ENCODE measurements around the gene MAGI2. TPM values are rescaled to one million over a fixed set of nuclear protein-coding genes. Genes with fewer than 3 reads are reported as not detected.

The MAGI2 gene
- polyA plus RNA-seq, 3 donors, result 35.4 to 39.1 (median 36.4) TPM

GRCh38 chr7:78842068-78842467, 611.4 kb downstream of the MAGI2 start:
- DNase-seq (ENCODE audit: low read depth in 3 of 3, low spot score in 2 of 3), result no peak

GRCh38 chr7:78835897-78836296, 617.6 kb downstream of the MAGI2 start:
- DNase-seq (ENCODE audit: low read depth in 3 of 3, low spot score in 2 of 3), result no peak

- DNase-seq (ENCODE audit: low read depth in 3 of 3, low spot score in 2 of 3), result no peak
Observed at GRCh38 chr7:78828317-78828716, 625.1 kb downstream of the MAGI2 start.

- no peak for DNase-seq (ENCODE audit: low read depth in 3 of 3, low spot score in 2 of 3)
Observed at GRCh38 chr7:78803501-78804127, 649.9 kb downstream of the MAGI2 start.

- no peak for DNase-seq (ENCODE audit: low read depth in 3 of 3, low spot score in 2 of 3)
Observed at GRCh38 chr7:78794101-78794500, 659.4 kb downstream of the MAGI2 start.

- DNase-seq (ENCODE audit: low read depth in 3 of 3, low spot score in 2 of 3), result no peak
Observed at GRCh38 chr7:78792624-78793023, 660.8 kb downstream of the MAGI2 start.

- DNase-seq (ENCODE audit: low read depth in 3 of 3, low spot score in 2 of 3), result no peak
Observed at GRCh38 chr7:78792006-78792405, 661.5 kb downstream of the MAGI2 start.

- no peak for DNase-seq (ENCODE audit: low read depth in 3 of 3, low spot score in 2 of 3)
Observed at GRCh38 chr7:78788464-78788863, 665.0 kb downstream of the MAGI2 start.

- DNase-seq (ENCODE audit: low read depth in 3 of 3, low spot score in 2 of 3), result no peak
Observed at GRCh38 chr7:78787854-78788253, 665.6 kb downstream of the MAGI2 start.

- no peak for DNase-seq (ENCODE audit: low read depth in 3 of 3, low spot score in 2 of 3)
Observed at GRCh38 chr7:78786055-78786454, 667.4 kb downstream of the MAGI2 start.

GRCh38 chr7:78783179-78783962, 670.1 kb downstream of the MAGI2 start:
- no peak for DNase-seq (ENCODE audit: low read depth in 3 of 3, low spot score in 2 of 3)

- DNase-seq (ENCODE audit: low read depth in 3 of 3, low spot score in 2 of 3), result no peak
Observed at GRCh38 chr7:78780560-78780959, 672.9 kb downstream of the MAGI2 start.

- DNase-seq (ENCODE audit: low read depth in 3 of 3, low spot score in 2 of 3), result no peak
Observed at GRCh38 chr7:78779788-78780187, 673.7 kb downstream of the MAGI2 start.

GRCh38 chr7:78777829-78778228, 675.6 kb downstream of the MAGI2 start:
- DNase-seq (ENCODE audit: low read depth in 3 of 3, low spot score in 2 of 3), result no peak

- DNase-seq (ENCODE audit: low read depth in 3 of 3, low spot score in 2 of 3), result no peak
Observed at GRCh38 chr7:78770422-78771410, 682.8 kb downstream of the MAGI2 start.

- no peak for DNase-seq (ENCODE audit: low read depth in 3 of 3, low spot score in 2 of 3)
Observed at GRCh38 chr7:78769481-78770101, 683.9 kb downstream of the MAGI2 start.

GRCh38 chr7:78768859-78769258, 684.6 kb downstream of the MAGI2 start:
- DNase-seq (ENCODE audit: low read depth in 3 of 3, low spot score in 2 of 3), result no peak

GRCh38 chr7:78765943-78766729, 687.3 kb downstream of the MAGI2 start:
- no peak for DNase-seq (ENCODE audit: low read depth in 3 of 3, low spot score in 2 of 3)

GRCh38 chr7:78764571-78764970, 688.9 kb downstream of the MAGI2 start:
- DNase-seq (ENCODE audit: low read depth in 3 of 3, low spot score in 2 of 3), result no peak

GRCh38 chr7:78762625-78763024, 690.8 kb downstream of the MAGI2 start:
- DNase-seq (ENCODE audit: low read depth in 3 of 3, low spot score in 2 of 3), result no peak

Data from right renal cortex interstitium (tissue), 3 donors.